Nephron progenitor cell (in vitro differentiated cells): Measurements from ENCODE around the gene DNAJC6.
"Not testable (repeated sequence)": the region's sequence is repeated elsewhere in the genome, so short reads cannot be mapped to it uniquely, and the experiment has no call there.

ENCODE experiments used
- DNase-seq: peaks from one replicate; pipeline ENCODE4 v3.0.0; 2021
- H3K27ac Mint-ChIP-seq: 2 replicates; pipeline ENCODE4 v1.8.0; 2021; ENCODE audit warnings: mild to moderate bottlenecking, moderate library complexity, mixed read lengths
- H3K27me3 Mint-ChIP-seq: 2 replicates; pipeline ENCODE4 v1.8.0; 2021; ENCODE audit warnings: mild to moderate bottlenecking, low read depth, mixed read lengths; ENCODE audit not compliant: poor library complexity
- H3K36me3 Mint-ChIP-seq: 2 replicates; pipeline ENCODE4 v1.8.0; 2021; ENCODE audit warnings: low read depth, mixed read lengths
- H3K4me1 Mint-ChIP-seq: 2 replicates; pipeline ENCODE4 v1.8.0; 2021; ENCODE audit warnings: mixed read lengths
- H3K4me3 Mint-ChIP-seq: 2 replicates; pipeline ENCODE4 v1.8.0; 2021; ENCODE audit warnings: mild to moderate bottlenecking, moderate library complexity, mixed read lengths
- H3K9me3 Mint-ChIP-seq: 2 replicates; pipeline ENCODE4 v1.8.0; 2021; ENCODE audit warnings: mild to moderate bottlenecking, moderate library complexity, mixed read lengths
- TF ChIP-seq, protein P1 (sequence below): fragments of 200-600 bp; sonication (generic); IDR thresholded peaks from 2 replicates; pipeline ENCODE4 v1.5.0; 2021; ENCODE audit warnings: antibody characterized with exemption

DNAJC6 gene

GRCh38 chr1:65284229-65284628 is 25.1 kb upstream of the DNAJC6 start:
- H3K27ac Mint-ChIP-seq: no peak overlapping the region
- no peaks in the 10 kb centered on the region for H3K36me3 Mint-ChIP-seq
- DNase-seq: no peak
- peaks cover 14% of the 10 kb centered on the region for H3K27me3 Mint-ChIP-seq
- no peak overlapping the region for H3K4me3 Mint-ChIP-seq
- H3K4me1 Mint-ChIP-seq: peaks cover 21% of the 10 kb centered on the region
- no peaks in the 10 kb centered on the region for H3K9me3 Mint-ChIP-seq
- TF ChIP-seq, protein P1, sequence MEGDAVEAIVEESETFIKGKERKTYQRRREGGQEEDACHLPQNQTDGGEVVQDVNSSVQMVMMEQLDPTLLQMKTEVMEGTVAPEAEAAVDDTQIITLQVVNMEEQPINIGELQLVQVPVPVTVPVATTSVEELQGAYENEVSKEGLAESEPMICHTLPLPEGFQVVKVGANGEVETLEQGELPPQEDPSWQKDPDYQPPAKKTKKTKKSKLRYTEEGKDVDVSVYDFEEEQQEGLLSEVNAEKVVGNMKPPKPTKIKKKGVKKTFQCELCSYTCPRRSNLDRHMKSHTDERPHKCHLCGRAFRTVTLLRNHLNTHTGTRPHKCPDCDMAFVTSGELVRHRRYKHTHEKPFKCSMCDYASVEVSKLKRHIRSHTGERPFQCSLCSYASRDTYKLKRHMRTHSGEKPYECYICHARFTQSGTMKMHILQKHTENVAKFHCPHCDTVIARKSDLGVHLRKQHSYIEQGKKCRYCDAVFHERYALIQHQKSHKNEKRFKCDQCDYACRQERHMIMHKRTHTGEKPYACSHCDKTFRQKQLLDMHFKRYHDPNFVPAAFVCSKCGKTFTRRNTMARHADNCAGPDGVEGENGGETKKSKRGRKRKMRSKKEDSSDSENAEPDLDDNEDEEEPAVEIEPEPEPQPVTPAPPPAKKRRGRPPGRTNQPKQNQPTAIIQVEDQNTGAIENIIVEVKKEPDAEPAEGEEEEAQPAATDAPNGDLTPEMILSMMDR: no peak

DNA sequence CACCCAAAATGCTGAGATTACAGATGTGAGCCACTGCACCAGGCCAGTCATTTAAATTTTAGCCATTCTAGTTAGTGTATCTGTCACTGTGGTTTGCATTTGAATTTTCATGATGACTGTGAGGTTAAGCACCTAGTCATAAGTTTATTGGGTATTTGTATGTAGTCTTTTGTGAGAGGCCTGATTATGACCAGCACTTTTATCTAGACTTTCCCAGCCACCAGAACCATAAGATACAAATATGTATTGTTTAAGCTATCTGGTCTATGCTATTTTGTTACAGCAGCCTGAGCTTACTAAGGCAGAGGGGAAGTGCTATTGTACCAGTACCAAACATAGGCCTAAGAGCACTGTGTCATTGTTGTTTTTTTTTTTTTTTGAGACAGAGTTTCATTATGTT is 19.9 kb upstream of the DNAJC6 start:
- no peaks in the 10 kb centered on the region for H3K4me1 Mint-ChIP-seq
- peaks cover 8% of the 10 kb centered on the region for H3K27me3 Mint-ChIP-seq
- H3K36me3 Mint-ChIP-seq: no peaks in the 10 kb centered on the region
- TF ChIP-seq, protein P1: no peak
- DNase-seq: no peak
- H3K27ac Mint-ChIP-seq: no peak overlapping the region
- no peak overlapping the region for H3K4me3 Mint-ChIP-seq
- no peaks in the 10 kb centered on the region for H3K9me3 Mint-ChIP-seq

DNA sequence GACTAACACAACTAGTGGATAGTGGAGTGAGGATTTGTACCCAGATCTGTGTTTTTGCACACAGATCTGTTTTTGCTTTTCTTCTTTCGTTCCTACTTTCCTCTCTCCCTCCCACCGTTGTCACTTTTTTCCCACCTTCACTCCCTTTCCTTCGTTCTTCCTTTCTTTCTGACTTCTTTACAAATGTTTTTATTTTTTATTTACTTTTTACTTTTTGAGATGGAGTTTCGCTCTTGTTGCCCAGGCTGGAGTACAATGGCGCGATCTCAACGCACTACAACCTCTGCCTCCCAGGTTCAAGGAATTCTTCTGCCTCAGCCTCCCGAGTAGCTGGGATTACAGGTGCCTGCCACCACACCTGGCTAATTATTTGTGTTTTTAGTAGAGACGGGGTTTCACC is 17.5 kb upstream of the DNAJC6 start:
- H3K27ac Mint-ChIP-seq, DNase-seq, H3K4me3 Mint-ChIP-seq, H3K4me1 Mint-ChIP-seq, H3K36me3 Mint-ChIP-seq, H3K9me3 Mint-ChIP-seq, H3K27me3 Mint-ChIP-seq: not testable (repeated sequence)

DNA sequence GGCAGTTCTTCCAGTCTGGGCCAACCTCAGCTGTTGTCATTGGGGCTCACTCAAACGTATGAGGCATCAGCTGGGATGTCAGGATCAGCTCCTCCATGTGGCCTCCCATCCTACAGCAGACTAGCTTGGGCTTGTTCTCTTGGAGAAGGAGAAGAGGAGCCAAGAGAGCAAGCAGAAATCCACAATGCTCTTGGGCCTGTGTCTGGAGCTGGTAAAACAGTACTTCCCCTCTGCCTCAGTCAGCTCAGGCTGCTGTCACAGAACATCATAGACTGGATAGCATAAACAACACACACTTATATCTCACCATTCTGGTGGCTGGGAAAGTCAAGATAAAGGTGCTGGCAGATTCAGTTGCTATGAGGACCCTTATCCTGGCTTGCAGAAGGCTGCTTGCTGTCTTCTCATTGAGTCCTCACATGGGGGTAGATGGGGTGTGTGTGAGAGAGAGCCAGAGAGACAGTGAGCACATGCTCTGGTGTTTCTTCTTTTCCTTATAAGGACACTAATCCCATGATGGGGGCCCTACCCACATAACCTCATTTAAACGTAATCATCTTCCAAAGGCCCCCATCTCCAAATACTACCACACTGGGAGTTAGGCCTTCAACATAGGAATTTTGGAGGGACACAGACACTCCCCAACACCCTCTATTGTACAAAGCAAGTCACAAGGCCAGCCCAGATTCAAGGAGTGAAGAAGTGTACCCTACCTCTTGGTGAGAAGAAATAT is 16.3 kb upstream of the DNAJC6 start:
- TF ChIP-seq, protein P1: no peak
- Mint-ChIP-seq H3K36me3 (no peaks in the 10 kb centered on the region), H3K27ac (no peak overlapping the region), H3K4me3 (no peak overlapping the region), H3K27me3 (peaks cover 9% of the 10 kb centered on the region), H3K4me1 (no peaks in the 10 kb centered on the region), H3K9me3 (no peaks in the 10 kb centered on the region)
- DNase-seq: no peak

GRCh38 chr1:65297706-65298105 is 11.6 kb upstream of the DNAJC6 start:
- Mint-ChIP-seq H3K27me3 (peaks cover 8% of the 10 kb centered on the region), H3K4me3 (no peak overlapping the region), H3K4me1 (no peaks in the 10 kb centered on the region), H3K27ac (no peak overlapping the region), H3K36me3 (no peaks in the 10 kb centered on the region), H3K9me3 (no peaks in the 10 kb centered on the region)
- TF ChIP-seq, protein P1: no peak
- DNase-seq: no peak

GRCh38 chr1:65299328-65299727 is 10.0 kb upstream of the DNAJC6 start:
- TF ChIP-seq, protein P1: no peak
- DNase-seq: no peak
- peaks cover 18% of the 10 kb centered on the region for H3K27me3 Mint-ChIP-seq
- no peak overlapping the region for H3K27ac Mint-ChIP-seq
- H3K4me3 Mint-ChIP-seq: no peak overlapping the region
- H3K9me3 Mint-ChIP-seq: no peaks in the 10 kb centered on the region
- H3K4me1 Mint-ChIP-seq: no peaks in the 10 kb centered on the region
- H3K36me3 Mint-ChIP-seq: no peaks in the 10 kb centered on the region
